ENCODE results near the gene OSTN. TPM values are rescaled to one million over a fixed set of nuclear protein-coding genes. Genes with fewer than 3 reads are reported as not detected.

OSTN gene
- total RNA-seq, 4 donors from 2014 or later, result not detected

GRCh38 chr3:191227541-191227940, 28.5 kb downstream of the OSTN start:
- no peak for TF ChIP-seq POLR2A (IDR thresholded peaks at IDR 0.05)
- TF ChIP-seq CTCF (IDR thresholded peaks at IDR 0.05), result no peak
- intact Hi-C loops (cut with DNase I), result no loop called here
- WGBS, 2 donors, result 54 to 69% methylated on average over 5 of the region's 5 CpGs

GRCh38 chr3:191234216-191234615, 35.2 kb downstream of the OSTN start:
- no peaks in the 10 kb centered on the region for H3K9me3 ChIP-seq
- H3K36me3 ChIP-seq, result no peaks in the 10 kb centered on the region
- H3K4me1 ChIP-seq, result no peaks in the 10 kb centered on the region
- H3K27me3 ChIP-seq, result no peaks in the 10 kb centered on the region
- H3K4me3 ChIP-seq, result no peak overlapping the region
- 84 to 91% methylated on average over 7 of the region's 9 CpGs for WGBS, 2 donors
- intact Hi-C loops (cut with DNase I), result no loop called here
- no peak overlapping the region for H3K27ac ChIP-seq
- DNase-seq, result no peak
- no peak for TF ChIP-seq POLR2A (IDR thresholded peaks at IDR 0.05)
- TF ChIP-seq CTCF (IDR thresholded peaks at IDR 0.05), result no peak

More at GRCh38 chr3:191227541-191227940, 28.5 kb downstream of the OSTN start:
- Histone ChIP-seq H3K27me3 (no peaks in the 10 kb centered on the region), H3K4me1 (no peaks in the 10 kb centered on the region), H3K9me3 (no peaks in the 10 kb centered on the region), H3K4me3 (no peak overlapping the region), H3K27ac (no peak overlapping the region), H3K36me3 (no peaks in the 10 kb centered on the region)
- DNase-seq, result no peak

- H3K9me3 ChIP-seq, result no peaks in the 10 kb centered on the region
- no peak for DNase-seq
- H3K36me3 ChIP-seq, result no peaks in the 10 kb centered on the region
- no peak for TF ChIP-seq POLR2A (IDR thresholded peaks at IDR 0.05)
- no peak for TF ChIP-seq CTCF (IDR thresholded peaks at IDR 0.05)
- no peaks in the 10 kb centered on the region for H3K4me1 ChIP-seq
- H3K4me3 ChIP-seq, result no peak overlapping the region
- H3K27ac ChIP-seq, result no peak overlapping the region
- 67 to 73% methylated on average over 4 of the region's 4 CpGs for WGBS, 2 donors
- intact Hi-C loops (cut with DNase I), result no loop called here
- H3K27me3 ChIP-seq, result no peaks in the 10 kb centered on the region
Observed at GRCh38 chr3:191235331-191236314, 36.6 kb downstream of the OSTN start.

- intact Hi-C loops (cut with DNase I), result no loop called here
- Histone ChIP-seq H3K27ac (no peak overlapping the region), H3K27me3 (no peaks in the 10 kb centered on the region), H3K9me3 (no peaks in the 10 kb centered on the region), H3K36me3 (no peaks in the 10 kb centered on the region), H3K4me1 (no peaks in the 10 kb centered on the region), H3K4me3 (no peak overlapping the region)
- TF ChIP-seq CTCF (IDR thresholded peaks at IDR 0.05) (no peak), POLR2A (IDR thresholded peaks at IDR 0.05) (no peak)
- DNase-seq, result no peak
- WGBS, 2 donors, result 61 to 67% methylated on average over 3 of the region's 3 CpGs
Observed at GRCh38 chr3:191236646-191237045, 37.6 kb downstream of the OSTN start.

GRCh38 chr3:191237047-191237882, 38.2 kb downstream of the OSTN start:
- no peak for TF ChIP-seq POLR2A (IDR thresholded peaks at IDR 0.05)
- TF ChIP-seq CTCF (IDR thresholded peaks at IDR 0.05), result no peak
- H3K36me3 ChIP-seq, result no peaks in the 10 kb centered on the region
- no peak overlapping the region for H3K27ac ChIP-seq

More at GRCh38 chr3:191237047-191237882, 38.2 kb downstream of the OSTN start:
- 78 to 85% methylated on average over 5 of the region's 5 CpGs for WGBS, 2 donors
- Histone ChIP-seq H3K4me1 (no peaks in the 10 kb centered on the region), H3K27me3 (no peaks in the 10 kb centered on the region), H3K9me3 (no peaks in the 10 kb centered on the region), H3K4me3 (no peak overlapping the region)
- DNase-seq, result no peak
- intact Hi-C loops (cut with DNase I), result no loop called here
